C4-2B (cell line): Measurements from ENCODE around the gene HSF2.

Experiments used
- H3K27ac ChIP-seq: fragments of 450-650 bp; 2 replicates; pipeline ENCODE4 v1.5.1; 2017
- CTCF ChIP-seq: fragments of 450-650 bp; conservative IDR thresholded peaks from 2 replicates; pipeline ENCODE4 v1.5.1; 2017; ENCODE audit warnings: mild to moderate bottlenecking
- ZFX ChIP-seq: fragments of 450-650 bp; IDR thresholded peaks from 2 replicates; pipeline ENCODE4 v1.6.1; 2017

The HSF2 gene

GRCh38 chr6:122428781-122429180, 29.3 kb downstream of the HSF2 start:
- TF ChIP-seq CTCF (no peak), ZFX (no peak)
- no peak overlapping the region for H3K27ac ChIP-seq

DNA sequence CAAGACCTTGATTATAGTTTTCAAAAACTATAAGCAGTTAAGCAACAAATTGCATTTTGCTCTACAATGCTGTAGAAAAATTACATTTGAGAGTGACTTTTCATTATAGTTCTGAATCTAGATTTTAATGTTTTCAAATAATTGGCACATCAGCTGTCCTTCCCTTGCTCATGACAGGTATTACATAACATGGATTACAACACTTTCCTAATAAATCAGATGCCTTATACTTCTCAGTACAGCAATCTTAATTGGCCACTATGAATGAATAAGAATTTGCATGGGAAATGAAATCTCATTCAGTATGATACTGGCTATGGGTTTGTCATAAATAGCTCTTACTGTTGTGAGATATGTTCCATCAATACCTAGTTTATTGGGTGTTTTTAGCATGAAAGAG, 29.9 kb downstream of the HSF2 start:
- TF ChIP-seq ZFX (no peak), CTCF (no peak)
- no peak overlapping the region for H3K27ac ChIP-seq

DNA sequence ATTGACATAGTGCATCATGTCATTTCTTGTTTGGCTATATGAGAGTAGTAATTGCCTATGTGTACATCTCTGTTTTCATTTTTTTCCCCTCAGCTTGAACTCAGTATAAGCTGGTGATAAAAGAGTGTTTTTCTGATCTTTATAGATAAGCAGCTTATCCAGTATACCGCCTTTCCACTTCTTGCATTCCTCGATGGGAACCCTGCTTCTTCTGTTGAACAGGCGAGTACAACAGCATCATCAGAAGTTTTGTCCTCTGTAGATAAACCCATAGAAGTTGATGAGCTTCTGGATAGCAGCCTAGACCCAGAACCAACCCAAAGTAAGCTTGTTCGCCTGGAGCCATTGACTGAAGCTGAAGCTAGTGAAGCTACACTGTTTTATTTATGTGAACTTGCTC, 32.3 kb downstream of the HSF2 start:
- TF ChIP-seq ZFX (no peak), CTCF (no peak)
- no peak overlapping the region for H3K27ac ChIP-seq

DNA sequence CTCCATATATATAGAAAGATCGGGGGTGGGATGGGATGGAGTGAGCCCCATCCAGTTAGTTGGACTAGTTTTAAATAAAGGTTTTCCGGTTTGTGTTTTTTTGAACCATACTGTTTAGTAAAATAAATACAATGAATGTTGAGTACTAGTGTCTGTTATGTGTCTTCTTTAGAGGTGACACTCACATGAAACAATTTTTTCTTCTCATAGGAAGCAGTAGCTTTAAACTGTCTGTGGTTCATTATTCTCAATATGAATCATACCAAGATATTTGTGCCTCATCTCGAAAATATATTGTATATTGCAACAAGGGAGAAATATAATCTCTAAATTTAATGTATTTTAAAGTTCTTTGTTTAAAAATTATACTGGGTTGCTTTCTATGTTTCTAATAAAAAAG, 33.4 kb downstream of the HSF2 start:
- TF ChIP-seq ZFX = no peak
- TF ChIP-seq CTCF = no peak
- no peak overlapping the region for H3K27ac ChIP-seq

DNA sequence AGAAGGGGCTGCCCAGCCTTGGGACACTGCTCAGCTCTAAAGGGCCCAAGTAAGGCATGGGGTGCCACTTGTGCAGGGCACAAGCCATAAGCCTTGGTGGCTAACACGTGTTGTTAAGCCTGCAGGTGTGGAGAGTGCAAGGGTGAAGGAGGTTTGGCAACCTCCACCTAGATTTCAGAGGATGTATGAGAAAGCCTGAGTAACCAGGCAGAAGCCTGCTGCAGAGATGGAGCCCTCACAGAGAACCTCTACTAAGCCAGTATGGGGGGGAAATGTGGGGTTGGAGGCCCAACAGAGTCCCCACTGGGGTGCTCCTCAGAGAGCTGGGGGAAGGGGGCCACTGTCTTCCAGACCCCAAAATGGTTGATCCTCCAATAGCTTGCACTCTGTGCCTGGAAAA, 39.5 kb downstream of the HSF2 start:
- TF ChIP-seq ZFX = no peak
- no peak for TF ChIP-seq CTCF
- H3K27ac ChIP-seq = no peak overlapping the region

GRCh38 chr6:122445274-122445673, 45.8 kb downstream of the HSF2 start:
- TF ChIP-seq ZFX (no peak), CTCF (no peak)
- no peak overlapping the region for H3K27ac ChIP-seq

- H3K27ac ChIP-seq = no peak overlapping the region
- TF ChIP-seq CTCF (no peak), ZFX (no peak)
These were observed 49.6 kb downstream of the HSF2 start for GRCh38 chr6:122449069-122449468.
